Measurements from ENCODE around the gene NCF4.

The NCF4 gene

GRCh38 chr22:36875741-36876140, 14.9 kb downstream of the NCF4 start:
- H3K27ac ChIP-seq (ENCODE audit: extremely low read depth, low read depth, low read length), result no peak overlapping the region
- H3K4me3 ChIP-seq (ENCODE audit: low read depth, low read length), result no peak overlapping the region
- TF ChIP-seq ZNF600 (tag by site-specific recombination; IDR thresholded peaks at IDR 0.05) (no peak), ZNF623 (tag by site-specific recombination; IDR thresholded peaks at IDR 0.05) (no peak), ZBTB8A (tag by site-specific recombination; IDR thresholded peaks at IDR 0.05) (no peak), ZSCAN30 (tag by site-specific recombination; IDR thresholded peaks at IDR 0.05) (no peak), ZNF18 (tag by site-specific recombination; IDR thresholded peaks at IDR 0.05) (no peak), ZNF146 (tag by site-specific recombination; IDR thresholded peaks at IDR 0.05) (no peak), KLF9 (tag by site-specific recombination; IDR thresholded peaks at IDR 0.05; ENCODE audit: low read depth) (no peak), KLF16 (tag by site-specific recombination; IDR thresholded peaks at IDR 0.05) (no peak), ZFP3 (tag by site-specific recombination; IDR thresholded peaks at IDR 0.05; ENCODE audit: low read depth) (no peak), ZNF549 (tag by site-specific recombination; IDR thresholded peaks at IDR 0.05) (no peak), ZNF354C (tag by site-specific recombination; IDR thresholded peaks at IDR 0.05; ENCODE audit: borderline replicate concordance, low read depth) (no peak), ZSCAN16 (tag by site-specific recombination; IDR thresholded peaks at IDR 0.05) (no peak), ZNF148 (tag by site-specific recombination; IDR thresholded peaks at IDR 0.05; ENCODE audit: borderline replicate concordance) (no peak), SP3 (tag by site-specific recombination; IDR thresholded peaks at IDR 0.05) (no peak)
- TF ChIP-seq, protein P1, sequence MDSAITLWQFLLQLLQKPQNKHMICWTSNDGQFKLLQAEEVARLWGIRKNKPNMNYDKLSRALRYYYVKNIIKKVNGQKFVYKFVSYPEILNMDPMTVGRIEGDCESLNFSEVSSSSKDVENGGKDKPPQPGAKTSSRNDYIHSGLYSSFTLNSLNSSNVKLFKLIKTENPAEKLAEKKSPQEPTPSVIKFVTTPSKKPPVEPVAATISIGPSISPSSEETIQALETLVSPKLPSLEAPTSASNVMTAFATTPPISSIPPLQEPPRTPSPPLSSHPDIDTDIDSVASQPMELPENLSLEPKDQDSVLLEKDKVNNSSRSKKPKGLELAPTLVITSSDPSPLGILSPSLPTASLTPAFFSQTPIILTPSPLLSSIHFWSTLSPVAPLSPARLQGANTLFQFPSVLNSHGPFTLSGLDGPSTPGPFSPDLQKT (IDR thresholded peaks at IDR 0.05; ENCODE audit: borderline replicate concordance, low read depth, low read length), result no peak
- TF ChIP-seq, protein P2, sequence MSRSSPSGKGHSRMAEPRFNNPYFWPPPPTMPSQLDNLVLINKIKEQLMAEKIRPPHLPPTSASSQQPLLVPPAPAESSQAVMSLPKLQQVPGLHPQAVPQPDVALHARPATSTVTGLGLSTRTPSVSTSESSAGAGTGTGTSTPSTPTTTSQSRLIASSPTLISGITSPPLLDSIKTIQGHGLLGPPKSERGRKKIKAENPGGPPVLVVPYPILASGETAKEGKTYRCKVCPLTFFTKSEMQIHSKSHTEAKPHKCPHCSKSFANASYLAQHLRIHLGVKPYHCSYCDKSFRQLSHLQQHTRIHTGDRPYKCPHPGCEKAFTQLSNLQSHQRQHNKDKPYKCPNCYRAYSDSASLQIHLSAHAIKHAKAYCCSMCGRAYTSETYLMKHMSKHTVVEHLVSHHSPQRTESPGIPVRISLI (tag by site-specific recombination; IDR thresholded peaks at IDR 0.05), result no peak
- no peaks in the 10 kb centered on the region for H3K9me3 ChIP-seq (ENCODE audit: control insufficient read depth, insufficient read depth, low read depth, low read length)
- H3K36me3 ChIP-seq (ENCODE audit: control insufficient read depth in 2 of 2, insufficient read depth in 1 of 2, low read length in 2 of 2), result no peaks in the 10 kb centered on the region
- POLR2A ChIA-PET, result no interaction called here
- CTCF ChIA-PET, result interaction anchor here (0.9 to 3.9 kb wide), 3 partner anchors 17 to 101 kb away, joined by 3 to 19 read pairs (median 3); no protein-coding TSS in a partner anchor
- no peaks in the 10 kb centered on the region for H3K4me1 ChIP-seq (ENCODE audit: control insufficient read depth, insufficient read depth, low read length)

DNA sequence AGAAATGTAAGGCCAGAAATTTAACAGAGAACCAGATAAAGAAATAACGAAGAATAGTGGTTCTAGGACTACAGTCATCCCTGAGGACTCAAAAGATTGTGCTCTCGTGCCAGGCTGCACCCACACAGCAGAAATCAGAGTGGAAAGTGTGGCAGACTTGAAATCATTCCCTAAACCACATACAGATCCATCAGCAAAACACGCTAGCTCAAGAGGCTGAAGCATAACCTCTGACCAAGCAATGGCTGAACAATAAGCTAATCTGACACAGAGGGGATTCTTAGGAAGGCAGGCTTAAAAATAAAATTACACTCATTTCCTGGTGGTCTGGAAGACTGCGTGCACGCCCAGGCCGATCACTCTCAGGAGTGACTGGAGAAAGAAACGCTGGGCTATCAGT, 19.0 kb downstream of the NCF4 start:
- no peaks in the 10 kb centered on the region for H3K36me3 ChIP-seq (ENCODE audit: control insufficient read depth in 2 of 2, insufficient read depth in 1 of 2, low read length in 2 of 2)
- POLR2A ChIA-PET, result no interaction called here
- no peak overlapping the region for H3K27ac ChIP-seq (ENCODE audit: extremely low read depth, low read depth, low read length)
- H3K4me1 ChIP-seq (ENCODE audit: control insufficient read depth, insufficient read depth, low read length), result no peaks in the 10 kb centered on the region
- H3K9me3 ChIP-seq (ENCODE audit: control insufficient read depth, insufficient read depth, low read depth, low read length), result no peaks in the 10 kb centered on the region
- no peak overlapping the region for H3K4me3 ChIP-seq (ENCODE audit: low read depth, low read length)
- CTCF ChIA-PET, result interaction anchor here (0.9 to 6.8 kb wide), 3 partner anchors 23 to 98 kb away, joined by 3 to 45 read pairs (median 8); no protein-coding TSS in a partner anchor
- TF ChIP-seq KLF16 (tag by site-specific recombination; IDR thresholded peaks at IDR 0.05) (no peak), SCRT2 (tag by site-specific recombination; IDR thresholded peaks at IDR 0.05) (no peak), ZNF133 (tag by site-specific recombination; IDR thresholded peaks at IDR 0.05) (no peak), ZNF248 (tag by site-specific recombination; IDR thresholded peaks at IDR 0.05) (no peak), ZEB2 (tag by site-specific recombination; IDR thresholded peaks at IDR 0.05) (no peak), PRDM6 (tag by site-specific recombination; IDR thresholded peaks at IDR 0.05) (no peak)

All from HEK293 (cell line).